B cell (primary cell): Measurements from ENCODE around the gene TEPSIN. TPM values are rescaled to one million over a fixed set of nuclear protein-coding genes. Genes with fewer than 3 reads are reported as not detected.

Source experiments
- ATAC-seq: fragments of 200-7000 bp; cut with Tn5 transposase; one replicate; pipeline ENCODE4 v1.10.0; 2021; ENCODE audit warnings: low read depth, mild to moderate bottlenecking, moderate number of reproducible peaks, moderate library complexity
- CTCF ChIA-PET: fragments of 350-600 bp; sonication (Branson Sonifier 250); formaldehyde crosslinking; loops from one replicate; lab custom pipeline; 2021; ENCODE audit warnings: antibody characterized with exemption, inconsistent platforms; lab: Charles Lee
- POLR2A ChIA-PET: fragments of 350-600 bp; sonication (Branson Sonifier 250); formaldehyde crosslinking; loops from one replicate; lab custom pipeline; 2021; ENCODE audit warnings: antibody characterized with exemption; lab: Charles Lee
- DNase-seq: peaks from one replicate; pipeline ENCODE4 v3.0.0; 2013
- H2AFZ ChIP-seq: 2 replicates; pipeline ENCODE4 v1.6.1; 2012; ENCODE audit warnings: mild to moderate bottlenecking, low read depth, low read length; ENCODE audit not compliant: insufficient read depth, poor library complexity, severe bottlenecking
- H3K27ac ChIP-seq, 2 donors: 1 replicate in 1 of 2; 2 replicates in 1 of 2; pipeline ENCODE4 v1.5.1; 2012 to 2013; ENCODE audit warnings: low read length in 2 of 2, mild to moderate bottlenecking in 2 of 2, moderate library complexity in 1 of 2
- H3K27me3 ChIP-seq, 4 experiments: fragments of 200-600 bp in 1 of 4; sonication (generic) in 1 of 4; replicated peaks in 1 of 4; 1 replicate in 2 of 4; 2 replicates in 2 of 4; pipeline versions ENCODE4 v1.6.1 to v1.7.0; 2013 to 2016; ENCODE audit warnings: low read length in 3 of 4, mild to moderate bottlenecking in 2 of 4, mixed read lengths in 1 of 4, moderate library complexity in 1 of 4; ENCODE audit not compliant: insufficient read depth in 4 of 4, control insufficient read depth in 3 of 4; ENCODE audit errors: control extremely low read depth in 1 of 4
- H3K36me3 ChIP-seq, 2 experiments: replicated peaks in 1 of 2; 1 replicate in 1 of 2; 2 replicates in 1 of 2; pipeline versions ENCODE4 v1.6.1 to v1.7.1; 2013; ENCODE audit warnings: low read length in 1 of 2; ENCODE audit not compliant: insufficient read depth in 2 of 2, control insufficient read depth in 1 of 2; ENCODE audit errors: control extremely low read depth in 1 of 2, extremely low read depth in 1 of 2
- H3K4me1 ChIP-seq, 2 donors: fragments of 200-600 bp in 1 of 2; sonication (generic) in 1 of 2; 1 replicate in 1 of 2; 2 replicates in 1 of 2; pipeline versions ENCODE4 v1.5.1 to v1.6.1; 2013 to 2017; ENCODE audit warnings: low read length in 2 of 2; ENCODE audit not compliant: control insufficient read depth in 2 of 2, insufficient read depth in 2 of 2
- H3K4me2 ChIP-seq: replicated peaks from 2 replicates; pipeline ENCODE3; 2012; ENCODE audit warnings: mild to moderate bottlenecking, low read depth, low read length; ENCODE audit not compliant: poor library complexity, severe bottlenecking
- H3K4me3 ChIP-seq, 5 experiments: fragments of 200-600 bp in 1 of 5; sonication (generic) in 1 of 5; 1 replicate in 3 of 5; 2 replicates in 2 of 5; pipeline versions ENCODE4 v1.5.1 to v1.7.0; 2011 to 2016; ENCODE audit warnings: low read length in 4 of 5, mild to moderate bottlenecking in 4 of 5, low read depth in 2 of 5, control low read depth in 1 of 5, moderate library complexity in 1 of 5; ENCODE audit not compliant: insufficient read depth in 1 of 5; ENCODE audit errors: control extremely low read depth in 1 of 5, extremely low read depth in 1 of 5
- H3K79me2 ChIP-seq: fragments of 200-600 bp; sonication (generic); one replicate; pipeline ENCODE4 v1.6.0; 2016; ENCODE audit warnings: low read length; ENCODE audit not compliant: control insufficient read depth, insufficient read depth
- H3K9ac ChIP-seq: fragments of 200-600 bp; sonication (generic); 2 replicates; pipeline ENCODE4 v1.6.1; 2017; ENCODE audit warnings: mild to moderate bottlenecking, low read length, moderate library complexity
- H3K9me3 ChIP-seq, 3 donors: one replicate each; pipeline versions ENCODE4 v1.6.1 to v1.7.1; 2013; ENCODE audit warnings: low read length in 2 of 3; ENCODE audit not compliant: control insufficient read depth in 2 of 3, insufficient read depth in 1 of 3; ENCODE audit errors: control extremely low read depth in 1 of 3
- H4K20me1 ChIP-seq: 2 replicates; pipeline ENCODE4 v1.6.0; 2012; ENCODE audit warnings: mild to moderate bottlenecking, low read length; ENCODE audit not compliant: insufficient read depth, control insufficient read depth, poor library complexity, severe bottlenecking
- H3K27ac Mint-ChIP-seq: one replicate; pipeline ENCODE4 v1.8.0; 2021; ENCODE audit warnings: mixed read lengths
- H3K27me3 Mint-ChIP-seq: one replicate; pipeline ENCODE4 v1.8.0; 2021; ENCODE audit warnings: mixed read lengths
- H3K4me1 Mint-ChIP-seq: one replicate; pipeline ENCODE4 v1.8.0; 2021; ENCODE audit warnings: mixed read lengths
- H3K4me3 Mint-ChIP-seq: one replicate; pipeline ENCODE4 v1.8.0; 2021; ENCODE audit warnings: mixed read lengths
- H3K9me3 Mint-ChIP-seq: one replicate; pipeline ENCODE4 v1.8.0; 2022; ENCODE audit warnings: mixed read lengths; ENCODE audit not compliant: insufficient read depth
- EZH2 ChIP-seq: IDR thresholded peaks from 2 replicates; pipeline ENCODE4 v1.6.1; 2012; ENCODE audit warnings: borderline replicate concordance, low read depth, mild to moderate bottlenecking, moderate library complexity, low read length; ENCODE audit not compliant: insufficient read depth, poor library complexity, severe bottlenecking
- WGBS: methylation state at CpG from one replicate; pipeline ENCODE4 v1.1.5; 2013; ENCODE audit warnings: missing lambda C conversion rate; ENCODE audit not compliant: insufficient coverage; 5-methylcytosine and 5-hydroxymethylcytosine counted together
- intact Hi-C: fragments of 100-400 bp; cut with micrococcal nuclease; formaldehyde crosslinking; loops from one replicate; pipeline ENCODE4 v1.10.0; 2022
- polyA plus RNA-seq: library from polyadenylated mRNA; depleted of rRNA; stranded (reverse); fragments of >200 nt; gene quantifications from 2 replicates; pipeline ENCODE4 v1.2.3, GENCODE V29; 2012
- total RNA-seq, 2 donors: library from RNA; stranded (reverse); fragments of 120-200 nt in 1 of 2; gene quantifications; 1 replicate in 1 of 2; 2 replicates in 1 of 2; pipeline versions ENCODE4 v1.2.3 to v1.2.4, GENCODE V29; 2013 to 2022
- TF ChIP-seq, protein P1 (sequence below): fragments of 200-600 bp; IDR thresholded peaks from one replicate; pipeline ENCODE4 v1.8.0; 2022; ENCODE audit warnings: antibody characterized with exemption, mild to moderate bottlenecking

Gene TEPSIN
- total and polyA plus RNA-seq, 2 donors (not counting 1 experiment from before 2014, with no cell fraction given), result 180 to 273 TPM

GRCh38 chr17:81182596-81182995 is 56.3 kb downstream of the TEPSIN start:
- Histone ChIP-seq H4K20me1 (no peaks in the 10 kb centered on the region), H3K4me1 (no peaks in the 10 kb centered on the region), H3K9me3 (peaks cover 0 to 2% (median 0%) of the 10 kb centered on the region in 3 donors), H3K9ac (no peak overlapping the region), H3K27ac (no peak overlapping the region), H2AFZ (no peak overlapping the region), H3K27me3 (peaks cover 0 to 7% (median 0%) of the 10 kb centered on the region in 4 experiments), H3K36me3 (no peaks in the 10 kb centered on the region), H3K79me2 (no peaks in the 10 kb centered on the region), H3K4me2 (no peak overlapping the region), H3K4me3 (no peak overlapping the region)
- Mint-ChIP-seq H3K4me3 (no peak overlapping the region), H3K27ac (no peak overlapping the region), H3K9me3 (no peaks in the 10 kb centered on the region), H3K4me1 (no peaks in the 10 kb centered on the region), H3K27me3 (peaks cover 6% of the 10 kb centered on the region)
- TF ChIP-seq EZH2, result no peak
- TF ChIP-seq, protein P1, sequence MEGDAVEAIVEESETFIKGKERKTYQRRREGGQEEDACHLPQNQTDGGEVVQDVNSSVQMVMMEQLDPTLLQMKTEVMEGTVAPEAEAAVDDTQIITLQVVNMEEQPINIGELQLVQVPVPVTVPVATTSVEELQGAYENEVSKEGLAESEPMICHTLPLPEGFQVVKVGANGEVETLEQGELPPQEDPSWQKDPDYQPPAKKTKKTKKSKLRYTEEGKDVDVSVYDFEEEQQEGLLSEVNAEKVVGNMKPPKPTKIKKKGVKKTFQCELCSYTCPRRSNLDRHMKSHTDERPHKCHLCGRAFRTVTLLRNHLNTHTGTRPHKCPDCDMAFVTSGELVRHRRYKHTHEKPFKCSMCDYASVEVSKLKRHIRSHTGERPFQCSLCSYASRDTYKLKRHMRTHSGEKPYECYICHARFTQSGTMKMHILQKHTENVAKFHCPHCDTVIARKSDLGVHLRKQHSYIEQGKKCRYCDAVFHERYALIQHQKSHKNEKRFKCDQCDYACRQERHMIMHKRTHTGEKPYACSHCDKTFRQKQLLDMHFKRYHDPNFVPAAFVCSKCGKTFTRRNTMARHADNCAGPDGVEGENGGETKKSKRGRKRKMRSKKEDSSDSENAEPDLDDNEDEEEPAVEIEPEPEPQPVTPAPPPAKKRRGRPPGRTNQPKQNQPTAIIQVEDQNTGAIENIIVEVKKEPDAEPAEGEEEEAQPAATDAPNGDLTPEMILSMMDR, result no peak
- ATAC-seq (no peak), DNase-seq (no peak)
- intact Hi-C loops, result no loop called here
- 92% methylated on average over 5 of the region's 5 CpGs for WGBS
- ChIA-PET POLR2A (no interaction called here), CTCF (no interaction called here)

DNA sequence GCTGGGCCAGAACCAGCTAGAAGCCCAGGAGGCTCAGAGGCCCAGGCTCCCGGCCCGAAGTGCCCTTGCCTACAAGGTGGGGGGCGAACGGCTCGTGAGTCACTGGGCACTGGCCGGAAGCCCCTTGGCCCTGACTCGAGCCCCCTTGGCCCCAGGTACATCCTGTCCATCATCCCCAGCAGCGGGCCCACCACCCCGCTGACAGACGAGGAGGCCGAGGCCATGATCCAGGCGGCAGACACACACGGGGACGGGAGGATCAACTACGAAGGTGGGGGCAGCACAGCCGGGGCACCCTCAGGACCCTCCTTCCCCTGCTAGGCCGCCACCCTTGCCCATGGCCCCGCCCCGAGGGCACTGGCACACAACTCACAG is 57.1 kb downstream of the TEPSIN start:
- Histone ChIP-seq H3K27me3 (peaks cover 0 to 7% (median 0%) of the 10 kb centered on the region in 4 experiments), H3K4me3 (no peak overlapping the region), H2AFZ (no peak overlapping the region), H3K27ac (no peak overlapping the region), H3K9ac (no peak overlapping the region), H3K79me2 (no peaks in the 10 kb centered on the region), H3K9me3 (peaks cover 0 to 2% (median 0%) of the 10 kb centered on the region in 3 donors), H3K4me2 (no peak overlapping the region), H4K20me1 (no peaks in the 10 kb centered on the region), H3K36me3 (no peaks in the 10 kb centered on the region), H3K4me1 (no peaks in the 10 kb centered on the region)
- intact Hi-C loops, result no loop called here
- ATAC-seq (no peak), DNase-seq (no peak)
- peaks cover 6% of the 10 kb centered on the region for H3K27me3 Mint-ChIP-seq
- no peak overlapping the region for H3K4me3 Mint-ChIP-seq
- ChIA-PET POLR2A (no interaction called here), CTCF (interaction anchor here (0.6 kb wide), 1 partner anchor 259 kb away, joined by 4 read pairs; no protein-coding TSS in a partner anchor)
- H3K9me3 Mint-ChIP-seq, result no peaks in the 10 kb centered on the region
- H3K27ac Mint-ChIP-seq, result no peak overlapping the region
- no peaks in the 10 kb centered on the region for H3K4me1 Mint-ChIP-seq
- no peak for TF ChIP-seq EZH2
- TF ChIP-seq, protein P1, result no peak
- 97% methylated on average over 19 of the region's 19 CpGs for WGBS
